Lung (tissue), 12 donors: ENCODE measurements around the gene SEC16B. TPM values are rescaled to one million over a fixed set of nuclear protein-coding genes. Genes with fewer than 3 reads are reported as not detected.

Experiments used
- ATAC-seq: fragments of 200-7000 bp; cut with Tn5 transposase; one replicate; pipeline ENCODE4 v1.9.1; 2020; ENCODE audit warnings: moderate number of reproducible peaks; ENCODE audit not compliant: insufficient read depth, low FRiP score
- DNase-seq, 3 donors: peaks; one replicate each; pipeline ENCODE4 v3.0.0-alpha.2; 2013 to 2017
- H3K27ac ChIP-seq, 2 donors: one replicate each; pipeline ENCODE4 v1.5.1; 2013; ENCODE audit warnings: mild to moderate bottlenecking in 2 of 2, moderate library complexity in 2 of 2, control low read depth in 1 of 2, inconsistent platforms in 1 of 2, low read depth in 1 of 2, low read length in 1 of 2
- H3K27me3 ChIP-seq, 3 donors: one replicate each; pipeline ENCODE4 v1.5.1; 2013; ENCODE audit warnings: low read length in 2 of 3; ENCODE audit not compliant: control insufficient read depth in 3 of 3, insufficient read depth in 3 of 3
- H3K36me3 ChIP-seq, 4 donors: one replicate each; pipeline ENCODE4 v1.5.1; 2013; ENCODE audit warnings: low read length in 4 of 4, mild to moderate bottlenecking in 1 of 4, moderate library complexity in 1 of 4; ENCODE audit not compliant: control insufficient read depth in 4 of 4, insufficient read depth in 4 of 4
- H3K4me1 ChIP-seq, 5 donors: one replicate each; pipeline ENCODE4 v1.5.1; 2013; ENCODE audit warnings: low read length in 5 of 5, mild to moderate bottlenecking in 2 of 5, moderate library complexity in 1 of 5; ENCODE audit not compliant: control insufficient read depth in 5 of 5, insufficient read depth in 5 of 5
- H3K4me3 ChIP-seq: one replicate; pipeline ENCODE4 v1.5.1; 2013; ENCODE audit warnings: mild to moderate bottlenecking, control low read depth, moderate library complexity
- H3K9ac ChIP-seq, 2 donors: one replicate each; pipeline ENCODE4 v1.5.1; 2013; ENCODE audit warnings: low read length in 2 of 2, control low read depth in 1 of 2; ENCODE audit not compliant: insufficient read depth in 1 of 2
- H3K9me3 ChIP-seq, 4 donors: one replicate each; pipeline ENCODE4 v1.5.1; 2013; ENCODE audit warnings: low read length in 3 of 4, mild to moderate bottlenecking in 1 of 4, moderate library complexity in 1 of 4; ENCODE audit not compliant: control insufficient read depth in 4 of 4, insufficient read depth in 3 of 4
- CTCF ChIP-seq: IDR thresholded peaks from 2 replicates; pipeline ENCODE4 v1.5.1; 2012; ENCODE audit warnings: mild to moderate bottlenecking; ENCODE audit errors: control extremely low read depth, extremely low read depth
- WGBS, 2 donors: extraction: QIAGEN DNeasy Blood & Tissue Kit; methylation state at CpG; one replicate each; pipeline ENCODE4 v1.1.7; 2013; 5-methylcytosine and 5-hydroxymethylcytosine counted together
- polyA plus RNA-seq, 2 donors: library from polyadenylated mRNA; stranded (reverse); fragments of 200-250 nt; gene quantifications; one replicate each; pipeline ENCODE4 v1.2.1, GENCODE V29; 2013
- total RNA-seq, 2 donors: library from RNA; depleted of rRNA in 1 of 2; stranded (reverse); fragments of >200 nt in 1 of 2; gene quantifications; one replicate each; pipeline ENCODE4 v1.2.1, GENCODE V29; 2014 to 2021
- donor health status: control.
- donor health status: control.
- donor health status: Bipolar disorder and iron deficiency.
- donor health status: healthy.
- donor health status: DM: yes; HTN: yes; CAD: no.

SEC16B gene
- total and polyA plus RNA-seq, 4 donors: 0.74 to 2.6 (median 1.4) TPM

- Histone ChIP-seq H3K4me3 (no peak overlapping the region), H3K27me3 (no peaks in the 10 kb centered on the region), H3K9me3 (no peaks in the 10 kb centered on the region), H3K27ac (no peak overlapping the region), H3K4me1 (peaks cover 0 to 5% (median 0%) of the 10 kb centered on the region in 5 donors), H3K9ac (no peak overlapping the region), H3K36me3 (no peaks in the 10 kb centered on the region)
- DNase-seq (no peak), ATAC-seq (no peak)
- WGBS, 2 donors: 64 to 77% methylated on average over 3 of the region's 3 CpGs
- no peak for TF ChIP-seq CTCF
Observed at GRCh38 chr1:177983482-177984135, 13.8 kb upstream of the SEC16B start.

- DNase-seq (no peak), ATAC-seq (no peak)
- Histone ChIP-seq H3K36me3 (no peaks in the 10 kb centered on the region), H3K9me3 (no peaks in the 10 kb centered on the region), H3K9ac (no peak overlapping the region), H3K4me3 (no peak overlapping the region), H3K4me1 (peaks cover 0 to 5% (median 0%) of the 10 kb centered on the region in 5 donors), H3K27me3 (no peaks in the 10 kb centered on the region), H3K27ac (no peak overlapping the region)
- 94 to 95% methylated on average over 5 of the region's 5 CpGs for WGBS, 2 donors
- no peak for TF ChIP-seq CTCF
Observed at GRCh38 chr1:177983077-177983476, 13.2 kb upstream of the SEC16B start.

GRCh38 chr1:177981200-177981599, 11.3 kb upstream of the SEC16B start:
- no peak overlapping the region for H3K9ac ChIP-seq
- WGBS, 2 donors: 86 to 94% methylated on average over 1 of the region's 1 CpG
- H3K27me3 ChIP-seq: no peaks in the 10 kb centered on the region
- H3K4me1 ChIP-seq: peaks cover 0 to 5% (median 0%) of the 10 kb centered on the region in 5 donors
- no peaks in the 10 kb centered on the region for H3K36me3 ChIP-seq
- no peak overlapping the region for H3K4me3 ChIP-seq
- ATAC-seq (no peak), DNase-seq (no peak)
- no peaks in the 10 kb centered on the region for H3K9me3 ChIP-seq
- no peak overlapping the region for H3K27ac ChIP-seq
- TF ChIP-seq CTCF: no peak

- Histone ChIP-seq H3K4me1 (peaks cover 0 to 2% (median 0%) of the 10 kb centered on the region in 5 donors), H3K9me3 (peaks cover 0 to 3% (median 0%) of the 10 kb centered on the region in 4 donors), H3K9ac (no peak overlapping the region), H3K27ac (no peak overlapping the region), H3K4me3 (no peak overlapping the region), H3K36me3 (no peaks in the 10 kb centered on the region), H3K27me3 (no peaks in the 10 kb centered on the region)
- no peak for DNase-seq
- no peak for ATAC-seq
- TF ChIP-seq CTCF: no peak
- 90 to 96% methylated on average over 1 of the region's 1 CpG for WGBS, 2 donors
Observed at GRCh38 chr1:177979272-177979671, 9.4 kb upstream of the SEC16B start.
